ENCODE measurements around the gene ZNF474. TPM values are rescaled to one million over a fixed set of nuclear protein-coding genes. Genes with fewer than 3 reads are reported as not detected.

The ZNF474 gene
- total and polyA plus RNA-seq, 12 donors: 0.11 to 0.88 (median 0.28) TPM; not detected in 3

DNA sequence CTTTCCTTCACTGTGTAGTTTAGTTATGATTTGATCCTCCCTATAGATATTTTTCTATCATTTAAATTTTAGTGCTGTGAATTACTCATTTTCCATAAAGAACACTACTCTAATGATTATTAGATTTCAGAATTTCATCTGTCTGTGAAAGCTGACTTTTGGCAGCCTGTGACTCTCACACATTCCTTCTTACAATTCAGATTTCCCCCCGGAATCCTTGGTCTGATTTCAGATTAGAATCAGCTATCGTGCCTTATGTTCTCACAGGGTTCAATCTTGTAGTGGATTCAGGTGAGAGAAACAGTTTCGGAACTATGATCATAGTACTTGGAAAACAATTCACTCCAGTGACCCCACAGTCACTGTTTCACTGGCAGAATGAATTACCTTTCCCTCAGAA, 26.2 kb downstream of the ZNF474 start:
- Histone ChIP-seq H3K9me3 (replicated peaks in 1 of 3) (no peaks in the 10 kb centered on the region), H3K4me3 (no peak overlapping the region), H3K4me1 (replicated peaks in 1 of 2) (no peaks in the 10 kb centered on the region), H3K27me3 (no peaks in the 10 kb centered on the region), H3K27ac (no peak overlapping the region), H3K36me3 (replicated peaks in 1 of 2) (no peaks in the 10 kb centered on the region)
- intact Hi-C loops (cut with DNase I): no loop called here
- DNase-seq: no peak
- 67 to 89% (median 83%) methylated on average over 3 of the region's 3 CpGs for WGBS, 4 donors
- TF ChIP-seq, protein P1, sequence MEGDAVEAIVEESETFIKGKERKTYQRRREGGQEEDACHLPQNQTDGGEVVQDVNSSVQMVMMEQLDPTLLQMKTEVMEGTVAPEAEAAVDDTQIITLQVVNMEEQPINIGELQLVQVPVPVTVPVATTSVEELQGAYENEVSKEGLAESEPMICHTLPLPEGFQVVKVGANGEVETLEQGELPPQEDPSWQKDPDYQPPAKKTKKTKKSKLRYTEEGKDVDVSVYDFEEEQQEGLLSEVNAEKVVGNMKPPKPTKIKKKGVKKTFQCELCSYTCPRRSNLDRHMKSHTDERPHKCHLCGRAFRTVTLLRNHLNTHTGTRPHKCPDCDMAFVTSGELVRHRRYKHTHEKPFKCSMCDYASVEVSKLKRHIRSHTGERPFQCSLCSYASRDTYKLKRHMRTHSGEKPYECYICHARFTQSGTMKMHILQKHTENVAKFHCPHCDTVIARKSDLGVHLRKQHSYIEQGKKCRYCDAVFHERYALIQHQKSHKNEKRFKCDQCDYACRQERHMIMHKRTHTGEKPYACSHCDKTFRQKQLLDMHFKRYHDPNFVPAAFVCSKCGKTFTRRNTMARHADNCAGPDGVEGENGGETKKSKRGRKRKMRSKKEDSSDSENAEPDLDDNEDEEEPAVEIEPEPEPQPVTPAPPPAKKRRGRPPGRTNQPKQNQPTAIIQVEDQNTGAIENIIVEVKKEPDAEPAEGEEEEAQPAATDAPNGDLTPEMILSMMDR (IDR thresholded peaks at IDR 0.05): no peak
- TF ChIP-seq POLR2A (IDR thresholded peaks at IDR 0.05): no peak

- Histone ChIP-seq H3K9me3 (replicated peaks in 1 of 3) (no peaks in the 10 kb centered on the region), H3K27ac (no peak overlapping the region), H3K36me3 (replicated peaks in 1 of 2) (no peaks in the 10 kb centered on the region), H3K4me3 (no peak overlapping the region), H3K4me1 (replicated peaks in 1 of 2) (no peaks in the 10 kb centered on the region), H3K27me3 (no peaks in the 10 kb centered on the region)
- DNase-seq: no peak
- intact Hi-C loops (cut with DNase I): no loop called here
- 27 to 44% (median 33%) methylated on average over 1 of the region's 1 CpG for WGBS, 4 donors
- TF ChIP-seq POLR2A (IDR thresholded peaks at IDR 0.05): no peak
- TF ChIP-seq, protein P1 (IDR thresholded peaks at IDR 0.05): peak in 2 of 6 experiments; percentile 18 to 29
Measured at GRCh38 chr5:122156724-122157325, 27.5 kb downstream of the ZNF474 start.

DNA sequence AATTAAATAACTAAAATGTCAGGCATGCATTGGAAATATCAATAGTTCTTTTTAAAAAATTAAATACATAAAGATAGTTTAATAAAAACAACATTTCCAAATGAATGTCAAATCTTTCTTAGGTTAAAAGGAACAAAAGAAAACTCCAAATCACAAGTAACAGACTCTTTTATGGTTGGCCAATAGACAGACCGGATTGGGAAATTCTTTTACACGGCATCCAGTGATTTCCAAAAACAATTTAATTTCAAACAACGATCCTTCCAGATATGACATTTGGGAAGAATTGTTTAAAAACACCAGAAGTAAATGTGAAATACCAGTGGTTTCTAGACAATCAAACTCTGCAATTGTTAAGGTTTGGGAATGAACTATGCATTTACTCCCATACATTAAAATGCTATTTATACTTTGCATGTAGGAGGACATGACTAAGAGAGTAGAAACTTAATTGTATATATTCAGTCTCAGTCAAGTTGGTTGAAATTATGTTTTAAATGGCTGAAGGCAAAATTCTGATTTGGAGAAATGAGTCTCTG, 32.8 kb downstream of the ZNF474 start:
- Histone ChIP-seq H3K36me3 (replicated peaks in 1 of 2) (no peaks in the 10 kb centered on the region), H3K27ac (no peak overlapping the region), H3K9me3 (replicated peaks in 1 of 3) (no peaks in the 10 kb centered on the region), H3K27me3 (no peaks in the 10 kb centered on the region), H3K4me3 (no peak overlapping the region), H3K4me1 (replicated peaks in 1 of 2) (no peaks in the 10 kb centered on the region)
- no peak for DNase-seq
- intact Hi-C loops (cut with DNase I): no loop called here
- 74 to 80% (median 79%) methylated on average over 3 of the region's 3 CpGs for WGBS, 4 donors
- TF ChIP-seq POLR2A (IDR thresholded peaks at IDR 0.05): no peak
- TF ChIP-seq, protein P1 (IDR thresholded peaks at IDR 0.05): no peak

GRCh38 chr5:122163121-122164069, 34.0 kb downstream of the ZNF474 start:
- 67 to 75% (median 70%) methylated on average over 4 of the region's 4 CpGs for WGBS, 4 donors
- TF ChIP-seq, protein P1 (IDR thresholded peaks at IDR 0.05): no peak
- no peak for TF ChIP-seq POLR2A (IDR thresholded peaks at IDR 0.05)
- Histone ChIP-seq H3K4me1 (replicated peaks in 1 of 2) (no peaks in the 10 kb centered on the region), H3K27ac (no peak overlapping the region), H3K9me3 (replicated peaks in 1 of 3) (no peaks in the 10 kb centered on the region), H3K4me3 (no peak overlapping the region), H3K27me3 (no peaks in the 10 kb centered on the region), H3K36me3 (replicated peaks in 1 of 2) (no peaks in the 10 kb centered on the region)
- intact Hi-C loops (cut with DNase I): no loop called here
- no peak for DNase-seq

Measured in adrenal gland (tissue), 12 donors.